NCI-H2227 treated with DMSO at 0.1 percent for 48 hours (cell line): Measurements from ENCODE around the gene CR1L.
"Not testable (repeated sequence)": the region's sequence is repeated elsewhere in the genome, so short reads cannot be mapped to it uniquely, and the experiment has no call there.

Experiments
- DNase-seq: peaks from one replicate; lab custom pipeline; 2025; lab: John Stamatoyannopoulos, UW

CR1L gene

GRCh38 chr1:207644852-207645634 is at the start of gene CR1L:
CR1L (plus strand) TSS chr1:207645133; CDS start chr1:207645234, 101 bp downstream.
- peak; percentile 29 for DNase-seq

- no peak for DNase-seq
Observed at GRCh38 chr1:207603777-207604176, 41.2 kb upstream of the CR1L start.

GRCh38 chr1:207605444-207606361 is 39.2 kb upstream of the CR1L start:
- DNase-seq = no peak

GRCh38 chr1:207606362-207606755 is 38.6 kb upstream of the CR1L start:
- DNase-seq = no peak

GRCh38 chr1:207612762-207613161 is 32.2 kb upstream of the CR1L start:
- DNase-seq = no peak

GRCh38 chr1:207619871-207620542 is 24.9 kb upstream of the CR1L start:
- peak; percentile 9 for DNase-seq

- DNase-seq = no peak
Observed at GRCh38 chr1:207620543-207620893, 24.4 kb upstream of the CR1L start.

- not testable (repeated sequence) for DNase-seq
Observed at GRCh38 chr1:207625504-207626071, 19.3 kb upstream of the CR1L start.

- no peak for DNase-seq
Observed at GRCh38 chr1:207626972-207627337, 18.0 kb upstream of the CR1L start.

GRCh38 chr1:207627496-207627895 is 17.4 kb upstream of the CR1L start:
- no peak for DNase-seq

GRCh38 chr1:207628776-207629175 is 16.2 kb upstream of the CR1L start:
- no peak for DNase-seq

- no peak for DNase-seq
Observed at GRCh38 chr1:207631137-207631536, 13.8 kb upstream of the CR1L start.

GRCh38 chr1:207633226-207633625 is 11.7 kb upstream of the CR1L start:
- no peak for DNase-seq

GRCh38 chr1:207633699-207634289 is 11.1 kb upstream of the CR1L start:
- DNase-seq = not testable (repeated sequence)

- not testable (repeated sequence) for DNase-seq
Observed at GRCh38 chr1:207634293-207634692, 10.6 kb upstream of the CR1L start.

- DNase-seq = not testable (repeated sequence)
Observed at GRCh38 chr1:207635569-207636186, 9.3 kb upstream of the CR1L start.

- not testable (repeated sequence) for DNase-seq
Observed at GRCh38 chr1:207638487-207639145, 6.3 kb upstream of the CR1L start.

- not testable (repeated sequence) for DNase-seq
Observed at GRCh38 chr1:207639362-207639761, 5.6 kb upstream of the CR1L start.

- no peak for DNase-seq
Observed at GRCh38 chr1:207644166-207644851, 624 bp upstream of the CR1L start.

GRCh38 chr1:207645635-207646081 is 725 bp downstream of the CR1L start:
- DNase-seq = no peak
